Esophagus squamous epithelium (tissue), 4 donors: ENCODE data around the gene ATP8A1.

ENCODE experiments used
- CTCF ChIP-seq, 6 experiments: fragments of 450-650 bp in 4 of 6; fragments of 200-600 bp in 2 of 6; sonication (generic) in 2 of 6; IDR thresholded peaks; one replicate each; pipeline ENCODE4 v1.5.1; 2016 to 2019; ENCODE audit warnings: antibody characterized with exemption in 6 of 6, mild to moderate bottlenecking in 4 of 6, moderate library complexity in 4 of 6
- POLR2A ChIP-seq, 4 donors: fragments of 450-650 bp; IDR thresholded peaks; one replicate each; pipeline ENCODE4 v1.6.1; 2017; ENCODE audit warnings: antibody characterized with exemption in 4 of 4, mild to moderate bottlenecking in 4 of 4, moderate library complexity in 3 of 4

- no peak for TF ChIP-seq CTCF (IDR thresholded peaks at IDR 0.05)
- TF ChIP-seq POLR2A (IDR thresholded peaks at IDR 0.05): no peak
Observed at GRCh38 chr4:42555828-42556227, 101.1 kb downstream of the ATP8A1 start.
